SH-SY5Y (cell line): ENCODE measurements around the gene PSD2.

Experiments
- GATA2 ChIP-seq: IDR thresholded peaks from 2 replicates; pipeline ENCODE4 v1.6.1; 2011; ENCODE audit warnings: mild to moderate bottlenecking, low read depth, low read length
- GATA3 ChIP-seq: IDR thresholded peaks from 2 replicates; pipeline ENCODE4 v1.6.1; 2011; ENCODE audit warnings: low read depth, mild to moderate bottlenecking, low read length, moderate library complexity

GRCh38 chr5:139767960-139768359 lies 27.6 kb upstream of the PSD2 start:
- no peak for TF ChIP-seq GATA2
- TF ChIP-seq GATA3 = no peak
